Lower lobe of right lung (tissue), 2 donors: ENCODE results near the gene RBM15. TPM values are rescaled to one million over a fixed set of nuclear protein-coding genes. Genes with fewer than 3 reads are reported as not detected.

Experiments
- ATAC-seq, 2 donors: fragments of 200-7000 bp; cut with Tn5 transposase; one replicate each; pipeline ENCODE4 v1.9.1; 2020 to 2022; ENCODE audit warnings: mild to moderate bottlenecking in 2 of 2, moderate library complexity in 2 of 2
- DNase-seq: peaks from one replicate; pipeline ENCODE4 v3.0.0-alpha.2; 2020
- H3K27ac ChIP-seq: fragments of 200-600 bp; one replicate; pipeline ENCODE4 v1.8.0; 2022
- H3K27me3 ChIP-seq: fragments of 200-600 bp; one replicate; pipeline ENCODE4 v1.8.0; 2022; ENCODE audit warnings: low read depth
- H3K36me3 ChIP-seq: fragments of 200-600 bp; one replicate; pipeline ENCODE4 v1.8.0; 2022; ENCODE audit warnings: mild to moderate bottlenecking
- H3K4me1 ChIP-seq: fragments of 200-600 bp; one replicate; pipeline ENCODE4 v1.8.0; 2022
- H3K4me3 ChIP-seq: fragments of 200-600 bp; one replicate; pipeline ENCODE4 v1.8.0; 2022; ENCODE audit warnings: mild to moderate bottlenecking
- H3K9me3 ChIP-seq: fragments of 200-600 bp; one replicate; pipeline ENCODE4 v1.8.0; 2022
- intact Hi-C: fragments of 100-400 bp; cut with DNase I; formaldehyde crosslinking; loops from one replicate; pipeline ENCODE4 v1.11.0; 2022
- long read RNA-seq: library from polyadenylated mRNA; unstranded; transcript quantifications from one replicate; pipeline ENCODE4 v2.0.0, GENCODE V29; 2021
- total RNA-seq: library from RNA; stranded (reverse); fragmentation: NEBNext Ultra II Directional; extraction: Animal tissue kit (Norgen Biotek cat#: 25700); gene quantifications from one replicate; pipeline ENCODE4 v1.2.1, GENCODE V29; 2021
- TF ChIP-seq, protein P1 (sequence below): fragments of 200-600 bp; IDR thresholded peaks from one replicate; pipeline ENCODE4 v1.8.0; 2022; ENCODE audit warnings: antibody characterized with exemption, mild to moderate bottlenecking
- donor health status: DM: no; HTN: yes; CAD: no; lungs with severe emphysema.

The RBM15 gene, protein sequence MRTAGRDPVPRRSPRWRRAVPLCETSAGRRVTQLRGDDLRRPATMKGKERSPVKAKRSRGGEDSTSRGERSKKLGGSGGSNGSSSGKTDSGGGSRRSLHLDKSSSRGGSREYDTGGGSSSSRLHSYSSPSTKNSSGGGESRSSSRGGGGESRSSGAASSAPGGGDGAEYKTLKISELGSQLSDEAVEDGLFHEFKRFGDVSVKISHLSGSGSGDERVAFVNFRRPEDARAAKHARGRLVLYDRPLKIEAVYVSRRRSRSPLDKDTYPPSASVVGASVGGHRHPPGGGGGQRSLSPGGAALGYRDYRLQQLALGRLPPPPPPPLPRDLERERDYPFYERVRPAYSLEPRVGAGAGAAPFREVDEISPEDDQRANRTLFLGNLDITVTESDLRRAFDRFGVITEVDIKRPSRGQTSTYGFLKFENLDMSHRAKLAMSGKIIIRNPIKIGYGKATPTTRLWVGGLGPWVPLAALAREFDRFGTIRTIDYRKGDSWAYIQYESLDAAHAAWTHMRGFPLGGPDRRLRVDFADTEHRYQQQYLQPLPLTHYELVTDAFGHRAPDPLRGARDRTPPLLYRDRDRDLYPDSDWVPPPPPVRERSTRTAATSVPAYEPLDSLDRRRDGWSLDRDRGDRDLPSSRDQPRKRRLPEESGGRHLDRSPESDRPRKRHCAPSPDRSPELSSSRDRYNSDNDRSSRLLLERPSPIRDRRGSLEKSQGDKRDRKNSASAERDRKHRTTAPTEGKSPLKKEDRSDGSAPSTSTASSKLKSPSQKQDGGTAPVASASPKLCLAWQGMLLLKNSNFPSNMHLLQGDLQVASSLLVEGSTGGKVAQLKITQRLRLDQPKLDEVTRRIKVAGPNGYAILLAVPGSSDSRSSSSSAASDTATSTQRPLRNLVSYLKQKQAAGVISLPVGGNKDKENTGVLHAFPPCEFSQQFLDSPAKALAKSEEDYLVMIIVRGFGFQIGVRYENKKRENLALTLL
- total RNA-seq: 23.3 TPM
- long read RNA-seq, full-length matches to known transcripts: 17 of 19 reads
- long read RNA-seq, partial matches to known transcripts: 0 of 19 reads
- long read RNA-seq, other reads (novel, unspliced or antisense): 2 of 19 reads

DNA sequence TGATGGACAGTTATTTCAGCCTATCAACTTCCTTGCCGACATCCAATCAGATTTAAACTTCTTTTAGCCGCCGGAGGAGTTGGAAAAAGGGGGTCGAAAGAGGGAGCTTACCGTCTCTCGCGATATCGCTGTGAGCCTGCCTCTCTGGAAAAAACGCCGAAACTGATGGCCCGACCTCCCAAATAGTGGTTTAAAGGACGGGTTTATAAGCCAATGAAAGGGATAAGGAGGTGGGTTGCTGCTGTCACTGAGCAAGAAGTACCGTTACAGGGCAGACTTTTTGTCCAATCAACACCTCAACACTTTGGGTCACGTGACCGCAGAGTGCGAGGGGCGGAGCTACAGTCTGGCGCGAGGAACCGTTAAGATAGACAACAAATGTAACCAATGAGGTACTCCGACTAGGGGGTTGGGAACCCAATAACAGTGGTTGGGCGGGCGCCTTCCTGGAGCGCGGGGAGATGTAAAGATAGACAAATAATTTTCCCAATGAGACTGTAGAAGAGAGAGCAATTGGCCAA, at the start of gene RBM15:
Gene RBM15, plus strand, starts transcription at position 492 of the 521 bp plus-strand sequence. Its CDS starts 29 bp downstream, at position 521.
- peak; percentile 87 to 94 for ATAC-seq
- H3K27me3 ChIP-seq: no peaks in the 10 kb centered on the region
- peak within 1 kb of the TSS; percentile 94 for H3K27ac ChIP-seq
- peaks cover 34% of the 10 kb centered on the region for H3K36me3 ChIP-seq
- intact Hi-C loops: no loop called here
- TF ChIP-seq, protein P1, sequence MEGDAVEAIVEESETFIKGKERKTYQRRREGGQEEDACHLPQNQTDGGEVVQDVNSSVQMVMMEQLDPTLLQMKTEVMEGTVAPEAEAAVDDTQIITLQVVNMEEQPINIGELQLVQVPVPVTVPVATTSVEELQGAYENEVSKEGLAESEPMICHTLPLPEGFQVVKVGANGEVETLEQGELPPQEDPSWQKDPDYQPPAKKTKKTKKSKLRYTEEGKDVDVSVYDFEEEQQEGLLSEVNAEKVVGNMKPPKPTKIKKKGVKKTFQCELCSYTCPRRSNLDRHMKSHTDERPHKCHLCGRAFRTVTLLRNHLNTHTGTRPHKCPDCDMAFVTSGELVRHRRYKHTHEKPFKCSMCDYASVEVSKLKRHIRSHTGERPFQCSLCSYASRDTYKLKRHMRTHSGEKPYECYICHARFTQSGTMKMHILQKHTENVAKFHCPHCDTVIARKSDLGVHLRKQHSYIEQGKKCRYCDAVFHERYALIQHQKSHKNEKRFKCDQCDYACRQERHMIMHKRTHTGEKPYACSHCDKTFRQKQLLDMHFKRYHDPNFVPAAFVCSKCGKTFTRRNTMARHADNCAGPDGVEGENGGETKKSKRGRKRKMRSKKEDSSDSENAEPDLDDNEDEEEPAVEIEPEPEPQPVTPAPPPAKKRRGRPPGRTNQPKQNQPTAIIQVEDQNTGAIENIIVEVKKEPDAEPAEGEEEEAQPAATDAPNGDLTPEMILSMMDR: no peak
- H3K9me3 ChIP-seq: no peaks in the 10 kb centered on the region
- peaks cover 48% of the 10 kb centered on the region for H3K4me1 ChIP-seq
- peak within 1 kb of the TSS; percentile 84 for H3K4me3 ChIP-seq
- peak; percentile 98 for DNase-seq

DNA sequence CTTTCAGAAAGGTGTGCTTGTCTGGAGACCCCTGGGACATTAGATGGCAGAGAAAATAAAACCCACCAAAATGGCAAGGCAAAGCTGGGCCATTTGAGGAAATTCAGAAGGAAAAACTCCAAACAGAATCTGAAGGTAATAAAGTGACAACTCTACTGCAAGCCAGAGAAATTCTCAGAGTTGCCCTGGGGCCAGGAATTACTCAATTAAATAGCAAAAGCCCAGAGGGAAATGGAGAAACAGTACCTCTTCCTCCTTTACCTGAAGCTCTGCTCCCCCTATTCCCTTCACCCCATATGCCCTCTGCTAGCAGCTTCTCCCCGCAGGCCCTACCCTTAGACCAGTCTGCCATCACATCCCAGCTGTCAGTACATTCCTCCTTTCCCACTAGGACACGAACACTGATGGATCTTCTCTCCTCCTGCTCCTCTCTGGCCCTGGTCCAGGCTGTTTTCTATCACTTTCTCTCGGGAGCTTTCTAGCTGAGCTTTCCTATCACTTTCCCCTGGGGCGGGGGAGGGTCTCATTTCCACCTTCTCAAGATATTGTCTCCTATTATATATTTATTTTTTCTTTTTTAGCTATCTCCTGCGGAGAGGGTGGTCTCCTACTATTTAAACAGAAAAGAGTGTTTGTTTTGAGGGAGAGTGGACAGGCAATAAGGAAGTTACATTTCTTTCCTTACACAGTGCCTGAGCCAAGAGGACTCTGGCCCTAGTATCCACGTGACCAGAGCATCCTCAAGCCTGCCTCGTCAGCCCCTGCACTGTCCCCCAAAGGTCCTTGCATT, 47.7 kb upstream of the RBM15 start:
- H3K9me3 ChIP-seq: no peaks in the 10 kb centered on the region
- intact Hi-C loops: no loop called here
- H3K4me1 ChIP-seq: no peaks in the 10 kb centered on the region
- no peaks in the 10 kb centered on the region for H3K36me3 ChIP-seq
- TF ChIP-seq, protein P1: no peak
- ATAC-seq (no peak), DNase-seq (no peak)
- no peak overlapping the region for H3K27ac ChIP-seq
- H3K27me3 ChIP-seq: no peaks in the 10 kb centered on the region
- no peak overlapping the region for H3K4me3 ChIP-seq

DNA sequence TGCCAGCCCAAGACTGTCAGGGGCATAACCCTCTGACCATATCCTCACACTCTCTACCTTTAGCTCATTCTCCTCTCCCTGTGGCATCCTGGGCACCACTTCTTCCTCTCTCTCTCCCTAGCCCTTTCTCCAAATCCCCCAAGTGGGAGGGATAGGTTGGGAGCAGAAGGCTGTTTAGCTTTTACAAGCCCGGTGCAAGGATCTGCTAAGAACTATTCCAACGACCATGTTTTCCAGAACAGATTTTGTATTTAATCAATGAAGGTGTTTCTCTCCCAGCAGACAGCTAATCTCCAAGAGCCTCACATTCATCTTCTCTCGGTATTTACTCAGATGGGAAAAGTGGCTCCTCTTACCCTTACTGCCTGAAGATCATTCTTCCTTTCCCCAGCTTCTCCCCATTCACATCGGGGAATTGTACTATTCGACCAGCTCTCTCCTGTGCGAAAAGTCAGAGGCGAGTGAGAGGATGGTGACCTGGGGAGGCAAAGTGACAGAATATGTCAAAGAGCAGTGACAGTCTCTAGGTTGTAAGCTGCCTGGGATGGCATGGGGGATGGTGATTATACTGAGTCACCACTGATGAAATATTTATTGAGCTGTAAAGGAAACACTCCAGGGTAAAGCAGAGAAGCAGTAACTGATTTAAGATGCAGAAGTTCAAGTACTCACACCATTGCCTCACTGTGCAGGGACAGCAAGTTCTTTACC, 47.0 kb upstream of the RBM15 start:
- ATAC-seq (peak in 1 of 2 donors; percentile 29), DNase-seq (no peak)
- H3K27ac ChIP-seq: no peak overlapping the region
- no peaks in the 10 kb centered on the region for H3K4me1 ChIP-seq
- H3K4me3 ChIP-seq: no peak overlapping the region
- peaks cover 3% of the 10 kb centered on the region for H3K27me3 ChIP-seq
- H3K36me3 ChIP-seq: no peaks in the 10 kb centered on the region
- H3K9me3 ChIP-seq: no peaks in the 10 kb centered on the region
- intact Hi-C loops: no loop called here
- TF ChIP-seq, protein P1: no peak

DNA sequence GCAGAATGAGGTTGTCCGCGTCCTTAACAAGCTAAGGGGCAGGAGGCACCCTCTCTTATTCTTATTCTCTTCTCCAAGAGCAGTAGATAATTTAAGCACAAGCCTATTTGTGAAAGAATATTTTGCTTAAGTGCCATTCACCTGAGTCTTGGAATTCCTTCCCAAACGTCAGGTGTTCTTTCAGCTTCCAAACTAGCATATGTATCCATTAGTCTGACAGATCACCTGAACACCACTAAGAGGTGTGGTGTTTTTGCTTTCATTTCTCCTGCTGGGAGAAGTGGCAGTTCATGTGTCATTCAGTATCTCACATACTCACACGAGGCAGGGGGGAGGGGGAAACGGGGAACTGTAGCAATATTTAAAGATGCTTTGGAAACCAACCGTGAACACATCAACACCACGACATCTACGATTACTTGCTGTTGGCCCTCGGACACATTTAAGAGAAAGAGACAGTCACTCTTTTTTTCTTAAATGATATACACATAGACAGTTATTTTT, 45.5 kb upstream of the RBM15 start:
- Histone ChIP-seq H3K9me3 (no peaks in the 10 kb centered on the region), H3K27ac (no peak overlapping the region), H3K4me3 (no peak overlapping the region), H3K36me3 (no peaks in the 10 kb centered on the region), H3K4me1 (no peaks in the 10 kb centered on the region), H3K27me3 (peaks cover 3% of the 10 kb centered on the region)
- intact Hi-C loops: no loop called here
- no peak for ATAC-seq
- TF ChIP-seq, protein P1: no peak
- DNase-seq: no peak
